ENCODE results near the gene IP6K1.

The IP6K1 gene

DNA sequence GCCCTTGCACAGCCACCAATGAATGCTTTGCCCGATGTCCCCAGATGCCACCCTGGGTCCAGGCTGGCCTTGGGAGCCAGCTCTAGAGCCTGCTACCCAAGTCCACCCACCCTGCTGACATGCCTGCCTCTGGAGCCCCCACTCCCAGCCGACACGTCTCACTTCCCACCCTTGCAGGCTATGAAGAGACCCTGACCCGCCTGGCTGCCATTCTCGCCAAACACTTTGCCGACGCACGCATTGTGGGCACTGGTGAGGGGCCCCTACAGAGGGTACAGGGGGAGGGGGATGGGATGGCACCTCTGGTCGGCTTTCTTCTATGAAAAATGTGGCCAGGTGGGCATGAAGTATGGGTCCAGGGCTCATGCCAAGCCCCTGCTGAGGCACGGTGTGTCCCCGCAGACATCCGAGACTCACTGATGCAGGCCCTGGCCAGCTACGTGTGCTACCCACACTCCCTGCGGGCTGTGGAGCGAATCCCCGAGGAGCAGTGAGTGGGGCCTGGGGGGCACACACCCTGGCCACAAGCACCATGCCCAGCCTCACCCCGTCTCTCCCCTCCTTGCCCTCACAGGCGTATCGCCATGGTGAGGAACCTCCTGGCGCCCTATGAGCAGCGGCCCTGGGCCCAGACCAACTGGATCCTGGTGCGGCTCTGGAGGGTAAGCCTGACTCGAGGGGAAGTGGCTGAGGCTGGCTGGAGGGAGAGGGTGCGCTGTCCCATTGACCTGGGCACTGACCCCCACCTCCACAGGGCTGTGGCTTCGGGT lies 72.8 kb downstream of the IP6K1 start:
- TF ChIP-seq TOX (CRISPR knock-in tag; IDR thresholded peaks at IDR 0.05; ENCODE audit: borderline replicate concordance), result no peak
- no peak for TF ChIP-seq ZNF70 (CRISPR knock-in tag; IDR thresholded peaks at IDR 0.05)
- no peak for TF ChIP-seq ARNTL (CRISPR knock-in tag; IDR thresholded peaks at IDR 0.05; ENCODE audit: borderline replicate concordance, low read depth)
- TF ChIP-seq, protein P1, sequence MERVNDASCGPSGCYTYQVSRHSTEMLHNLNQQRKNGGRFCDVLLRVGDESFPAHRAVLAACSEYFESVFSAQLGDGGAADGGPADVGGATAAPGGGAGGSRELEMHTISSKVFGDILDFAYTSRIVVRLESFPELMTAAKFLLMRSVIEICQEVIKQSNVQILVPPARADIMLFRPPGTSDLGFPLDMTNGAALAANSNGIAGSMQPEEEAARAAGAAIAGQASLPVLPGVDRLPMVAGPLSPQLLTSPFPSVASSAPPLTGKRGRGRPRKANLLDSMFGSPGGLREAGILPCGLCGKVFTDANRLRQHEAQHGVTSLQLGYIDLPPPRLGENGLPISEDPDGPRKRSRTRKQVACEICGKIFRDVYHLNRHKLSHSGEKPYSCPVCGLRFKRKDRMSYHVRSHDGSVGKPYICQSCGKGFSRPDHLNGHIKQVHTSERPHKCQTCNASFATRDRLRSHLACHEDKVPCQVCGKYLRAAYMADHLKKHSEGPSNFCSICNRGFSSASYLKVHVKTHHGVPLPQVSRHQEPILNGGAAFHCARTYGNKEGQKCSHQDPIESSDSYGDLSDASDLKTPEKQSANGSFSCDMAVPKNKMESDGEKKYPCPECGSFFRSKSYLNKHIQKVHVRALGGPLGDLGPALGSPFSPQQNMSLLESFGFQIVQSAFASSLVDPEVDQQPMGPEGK (CRISPR knock-in tag; IDR thresholded peaks at IDR 0.05; ENCODE audit: borderline replicate concordance), result no peak
- no peak for TF ChIP-seq RARB (CRISPR knock-in tag; IDR thresholded peaks at IDR 0.05)
- TF ChIP-seq, protein P2, sequence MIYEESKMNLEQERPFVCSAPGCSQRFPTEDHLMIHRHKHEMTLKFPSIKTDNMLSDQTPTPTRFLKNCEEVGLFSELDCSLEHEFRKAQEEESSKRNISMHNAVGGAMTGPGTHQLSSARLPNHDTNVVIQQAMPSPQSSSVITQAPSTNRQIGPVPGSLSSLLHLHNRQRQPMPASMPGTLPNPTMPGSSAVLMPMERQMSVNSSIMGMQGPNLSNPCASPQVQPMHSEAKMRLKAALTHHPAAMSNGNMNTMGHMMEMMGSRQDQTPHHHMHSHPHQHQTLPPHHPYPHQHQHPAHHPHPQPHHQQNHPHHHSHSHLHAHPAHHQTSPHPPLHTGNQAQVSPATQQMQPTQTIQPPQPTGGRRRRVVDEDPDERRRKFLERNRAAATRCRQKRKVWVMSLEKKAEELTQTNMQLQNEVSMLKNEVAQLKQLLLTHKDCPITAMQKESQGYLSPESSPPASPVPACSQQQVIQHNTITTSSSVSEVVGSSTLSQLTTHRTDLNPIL (CRISPR knock-in tag; IDR thresholded peaks at IDR 0.05; ENCODE audit: low read depth), result no peak
- TF ChIP-seq ZFP30 (CRISPR knock-in tag; IDR thresholded peaks at IDR 0.05), result no peak
- TF ChIP-seq ISL1 (CRISPR knock-in tag; IDR thresholded peaks at IDR 0.05), result no peak
- TF ChIP-seq, protein P3, sequence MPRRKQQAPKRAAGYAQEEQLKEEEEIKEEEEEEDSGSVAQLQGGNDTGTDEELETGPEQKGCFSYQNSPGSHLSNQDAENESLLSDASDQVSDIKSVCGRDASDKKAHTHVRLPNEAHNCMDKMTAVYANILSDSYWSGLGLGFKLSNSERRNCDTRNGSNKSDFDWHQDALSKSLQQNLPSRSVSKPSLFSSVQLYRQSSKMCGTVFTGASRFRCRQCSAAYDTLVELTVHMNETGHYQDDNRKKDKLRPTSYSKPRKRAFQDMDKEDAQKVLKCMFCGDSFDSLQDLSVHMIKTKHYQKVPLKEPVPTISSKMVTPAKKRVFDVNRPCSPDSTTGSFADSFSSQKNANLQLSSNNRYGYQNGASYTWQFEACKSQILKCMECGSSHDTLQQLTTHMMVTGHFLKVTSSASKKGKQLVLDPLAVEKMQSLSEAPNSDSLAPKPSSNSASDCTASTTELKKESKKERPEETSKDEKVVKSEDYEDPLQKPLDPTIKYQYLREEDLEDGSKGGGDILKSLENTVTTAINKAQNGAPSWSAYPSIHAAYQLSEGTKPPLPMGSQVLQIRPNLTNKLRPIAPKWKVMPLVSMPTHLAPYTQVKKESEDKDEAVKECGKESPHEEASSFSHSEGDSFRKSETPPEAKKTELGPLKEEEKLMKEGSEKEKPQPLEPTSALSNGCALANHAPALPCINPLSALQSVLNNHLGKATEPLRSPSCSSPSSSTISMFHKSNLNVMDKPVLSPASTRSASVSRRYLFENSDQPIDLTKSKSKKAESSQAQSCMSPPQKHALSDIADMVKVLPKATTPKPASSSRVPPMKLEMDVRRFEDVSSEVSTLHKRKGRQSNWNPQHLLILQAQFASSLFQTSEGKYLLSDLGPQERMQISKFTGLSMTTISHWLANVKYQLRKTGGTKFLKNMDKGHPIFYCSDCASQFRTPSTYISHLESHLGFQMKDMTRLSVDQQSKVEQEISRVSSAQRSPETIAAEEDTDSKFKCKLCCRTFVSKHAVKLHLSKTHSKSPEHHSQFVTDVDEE (CRISPR knock-in tag; IDR thresholded peaks at IDR 0.05), result no peak
- TF ChIP-seq ZNF565 (CRISPR knock-in tag; conservative IDR thresholded peaks at IDR 0.05; ENCODE audit: low read depth), result no peak
- TF ChIP-seq ESRRG (CRISPR knock-in tag; IDR thresholded peaks at IDR 0.05), result no peak
- no peak for TF ChIP-seq OSR1 (CRISPR knock-in tag; IDR thresholded peaks at IDR 0.05)
- TF ChIP-seq PPARA (CRISPR knock-in tag; IDR thresholded peaks at IDR 0.05; ENCODE audit: borderline replicate concordance), result no peak
- TF ChIP-seq, protein P4, sequence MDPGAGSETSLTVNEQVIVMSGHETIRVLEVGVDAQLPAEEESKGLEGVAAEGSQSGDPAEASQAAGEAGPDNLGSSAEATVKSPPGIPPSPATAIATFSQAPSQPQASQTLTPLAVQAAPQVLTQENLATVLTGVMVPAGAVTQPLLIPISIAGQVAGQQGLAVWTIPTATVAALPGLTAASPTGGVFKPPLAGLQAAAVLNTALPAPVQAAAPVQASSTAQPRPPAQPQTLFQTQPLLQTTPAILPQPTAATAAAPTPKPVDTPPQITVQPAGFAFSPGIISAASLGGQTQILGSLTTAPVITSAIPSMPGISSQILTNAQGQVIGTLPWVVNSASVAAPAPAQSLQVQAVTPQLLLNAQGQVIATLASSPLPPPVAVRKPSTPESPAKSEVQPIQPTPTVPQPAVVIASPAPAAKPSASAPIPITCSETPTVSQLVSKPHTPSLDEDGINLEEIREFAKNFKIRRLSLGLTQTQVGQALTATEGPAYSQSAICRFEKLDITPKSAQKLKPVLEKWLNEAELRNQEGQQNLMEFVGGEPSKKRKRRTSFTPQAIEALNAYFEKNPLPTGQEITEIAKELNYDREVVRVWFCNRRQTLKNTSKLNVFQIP (CRISPR knock-in tag; IDR thresholded peaks at IDR 0.05; ENCODE audit: borderline replicate concordance, low read depth), result no peak
- no peak for TF ChIP-seq BACH2 (CRISPR knock-in tag; IDR thresholded peaks at IDR 0.05; ENCODE audit: borderline replicate concordance)
- no peak for TF ChIP-seq ZC3H10 (CRISPR knock-in tag; IDR thresholded peaks at IDR 0.05)
- no peak for TF ChIP-seq ZNF8 (CRISPR knock-in tag; IDR thresholded peaks at IDR 0.05)
- TF ChIP-seq ZFP3 (CRISPR knock-in tag; IDR thresholded peaks at IDR 0.05), result no peak
- no peak for TF ChIP-seq CSDC2 (CRISPR knock-in tag; IDR thresholded peaks at IDR 0.05)
- TF ChIP-seq, protein P5, sequence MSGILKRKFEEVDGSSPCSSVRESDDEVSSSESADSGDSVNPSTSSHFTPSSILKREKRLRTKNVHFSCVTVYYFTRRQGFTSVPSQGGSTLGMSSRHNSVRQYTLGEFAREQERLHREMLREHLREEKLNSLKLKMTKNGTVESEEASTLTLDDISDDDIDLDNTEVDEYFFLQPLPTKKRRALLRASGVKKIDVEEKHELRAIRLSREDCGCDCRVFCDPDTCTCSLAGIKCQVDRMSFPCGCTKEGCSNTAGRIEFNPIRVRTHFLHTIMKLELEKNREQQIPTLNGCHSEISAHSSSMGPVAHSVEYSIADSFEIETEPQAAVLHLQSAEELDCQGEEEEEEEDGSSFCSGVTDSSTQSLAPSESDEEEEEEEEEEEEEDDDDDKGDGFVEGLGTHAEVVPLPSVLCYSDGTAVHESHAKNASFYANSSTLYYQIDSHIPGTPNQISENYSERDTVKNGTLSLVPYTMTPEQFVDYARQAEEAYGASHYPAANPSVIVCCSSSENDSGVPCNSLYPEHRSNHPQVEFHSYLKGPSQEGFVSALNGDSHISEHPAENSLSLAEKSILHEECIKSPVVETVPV (CRISPR knock-in tag; IDR thresholded peaks at IDR 0.05), result no peak
- no peak for ATAC-seq

DNA sequence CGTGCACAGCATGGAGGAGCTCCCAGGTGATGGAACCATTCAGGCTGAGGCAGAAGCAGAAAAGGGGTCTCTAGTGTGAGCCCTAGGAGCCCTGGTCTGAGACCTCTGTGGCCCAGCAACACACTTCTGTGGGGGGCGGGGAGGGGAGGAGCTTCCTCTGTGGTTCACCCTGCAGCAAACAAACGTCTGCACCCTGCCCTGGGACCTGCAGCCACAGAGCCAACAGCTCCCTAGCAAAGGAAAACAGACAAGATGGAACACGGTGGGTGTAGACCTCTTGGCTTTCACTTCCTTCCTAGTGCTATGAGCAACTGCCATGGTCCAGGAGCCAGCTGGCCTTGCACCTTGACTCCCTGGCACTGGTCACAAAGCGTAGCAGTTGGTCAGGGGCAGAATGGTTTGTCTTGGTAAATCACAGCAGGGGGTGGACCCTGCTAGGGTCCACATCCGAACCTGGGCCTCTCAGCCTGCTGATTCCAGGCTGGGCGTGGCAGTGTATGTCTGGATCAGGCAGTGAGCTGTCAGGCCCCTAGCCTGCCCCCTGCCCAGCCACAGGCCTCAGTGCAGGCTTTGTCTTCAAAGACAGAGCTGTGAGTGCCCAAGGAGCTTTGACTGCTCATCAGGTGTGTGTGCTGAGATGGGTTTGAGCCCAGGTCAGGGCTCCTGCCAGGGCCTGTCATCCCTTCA lies 73.6 kb downstream of the IP6K1 start:
- TF ChIP-seq, protein P4 (CRISPR knock-in tag; IDR thresholded peaks at IDR 0.05; ENCODE audit: borderline replicate concordance, low read depth), result no peak
- TF ChIP-seq PPARA (CRISPR knock-in tag; IDR thresholded peaks at IDR 0.05; ENCODE audit: borderline replicate concordance) (no peak), ARNTL (CRISPR knock-in tag; IDR thresholded peaks at IDR 0.05; ENCODE audit: borderline replicate concordance, low read depth) (no peak), BACH2 (CRISPR knock-in tag; IDR thresholded peaks at IDR 0.05; ENCODE audit: borderline replicate concordance) (no peak), ZNF565 (CRISPR knock-in tag; conservative IDR thresholded peaks at IDR 0.05; ENCODE audit: low read depth) (no peak), GLIS3 (CRISPR knock-in tag; IDR thresholded peaks at IDR 0.05) (no peak), ZFP3 (CRISPR knock-in tag; IDR thresholded peaks at IDR 0.05) (no peak), ISL1 (CRISPR knock-in tag; IDR thresholded peaks at IDR 0.05) (no peak), ZNF8 (CRISPR knock-in tag; IDR thresholded peaks at IDR 0.05) (no peak)
- TF ChIP-seq, protein P5 (CRISPR knock-in tag; IDR thresholded peaks at IDR 0.05), result no peak
- TF ChIP-seq, protein P1 (CRISPR knock-in tag; IDR thresholded peaks at IDR 0.05; ENCODE audit: borderline replicate concordance), result no peak
- ATAC-seq, result no peak

Measured in SK-N-SH treated with all-trans-retinoic acid at 6 μM for 48 hours (cell line).